GM19438 (cell line): Measurements from ENCODE around the gene SH3BGRL2.
"Not testable (repeated sequence)": the region's sequence is repeated elsewhere in the genome, so short reads cannot be mapped to it uniquely, and the experiment has no call there.

Experiments
- ATAC-seq: cut with Tn5 transposase; IDR thresholded peaks from one replicate; pipeline ENCODE4 v1.9.1; 2021; ENCODE audit warnings: low read depth; ENCODE audit not compliant: unreplicated experiment

Gene SH3BGRL2

GRCh38 chr6:79613912-79614311 is 17.2 kb upstream of the SH3BGRL2 start:
- no peak for ATAC-seq

DNA sequence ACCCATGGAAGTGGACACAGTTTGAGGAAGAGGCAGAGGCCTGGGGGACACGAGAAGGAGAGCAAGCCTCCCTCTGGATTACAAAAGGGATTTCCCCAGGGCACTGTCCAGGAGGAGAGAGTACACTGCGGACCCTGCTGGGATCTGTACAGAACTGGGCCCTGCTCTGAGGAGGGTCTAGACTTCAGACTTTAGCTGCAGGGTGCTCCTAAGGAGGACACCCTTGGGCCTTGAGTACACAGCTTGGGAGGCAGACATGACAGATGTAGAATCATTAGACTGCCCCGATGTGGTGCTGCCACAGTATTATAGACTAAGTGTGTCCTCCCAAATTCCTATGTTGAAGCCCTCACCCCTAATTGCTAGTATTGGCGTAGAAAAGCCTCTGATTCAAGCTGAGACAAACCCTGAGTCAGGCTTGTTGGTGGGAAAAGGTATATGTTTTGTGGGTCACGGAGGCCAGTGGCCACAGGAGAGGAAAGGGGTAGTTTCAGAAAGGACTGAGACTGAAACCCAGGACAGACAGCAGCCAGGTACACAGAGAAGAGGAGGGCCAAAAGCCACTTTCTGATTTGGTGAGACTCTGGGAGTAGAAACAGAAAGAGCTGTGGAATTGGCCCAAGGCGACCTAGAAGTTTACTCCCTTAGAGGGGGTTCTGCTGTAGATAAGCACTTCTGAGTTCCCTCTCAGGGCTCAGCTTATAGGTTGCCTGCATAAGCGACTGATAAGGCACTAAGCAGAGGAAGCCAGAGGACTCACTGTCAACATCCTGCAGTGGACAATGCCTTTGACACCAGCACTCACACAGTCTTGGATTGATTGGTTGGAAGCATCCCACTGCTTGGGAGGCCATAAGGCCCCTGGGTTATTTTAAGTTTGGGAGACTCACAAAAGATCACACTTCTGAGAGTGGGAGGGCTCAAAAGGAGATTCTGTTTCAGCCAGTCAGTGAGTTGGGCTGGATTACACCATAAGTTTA is 16.5 kb upstream of the SH3BGRL2 start:
- peak; percentile 63 for ATAC-seq

DNA sequence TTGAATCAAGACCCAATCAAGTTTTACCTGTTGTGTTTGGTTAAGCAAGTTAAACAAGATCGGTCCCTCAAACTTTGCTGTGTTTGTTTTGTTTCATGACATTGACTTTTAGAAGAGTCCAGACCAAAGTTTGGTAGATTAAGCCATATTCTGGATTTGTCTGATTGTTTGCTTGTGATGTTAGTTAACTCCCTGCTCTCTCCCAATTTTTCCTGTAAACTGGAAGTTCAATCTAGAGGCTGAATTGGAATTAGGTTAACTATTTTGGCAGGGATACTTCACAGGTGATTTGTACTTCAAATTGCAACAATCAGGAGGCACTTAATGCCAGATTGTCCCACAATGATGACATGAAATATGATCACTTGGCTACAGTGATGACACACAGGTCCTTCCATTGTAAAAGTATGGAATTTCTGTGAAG is 13.6 kb upstream of the SH3BGRL2 start:
- no peak for ATAC-seq

- ATAC-seq: not testable (repeated sequence)
These were observed 12.7 kb upstream of the SH3BGRL2 start for GRCh38 chr6:79618425-79618824.

GRCh38 chr6:79621579-79621978 is 9.6 kb upstream of the SH3BGRL2 start:
- no peak for ATAC-seq

DNA sequence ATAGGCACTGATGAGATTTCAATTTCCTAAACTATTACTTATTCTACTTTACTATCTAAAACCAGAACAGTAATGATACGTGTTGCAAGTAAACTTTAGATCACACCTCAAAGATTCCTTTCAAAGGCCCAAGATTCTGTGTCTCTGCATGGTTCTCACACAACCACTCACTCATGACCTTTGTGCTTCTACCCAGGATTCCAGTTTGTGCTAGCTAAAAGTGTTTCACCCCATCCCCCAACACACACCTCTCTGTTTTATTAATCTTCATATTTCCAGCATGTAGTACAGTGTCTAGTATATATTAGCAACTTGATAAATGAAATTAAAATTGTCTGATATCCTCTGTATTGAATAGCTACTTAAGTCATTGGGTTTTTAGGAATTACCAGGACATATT is 8.8 kb upstream of the SH3BGRL2 start:
- no peak for ATAC-seq

DNA sequence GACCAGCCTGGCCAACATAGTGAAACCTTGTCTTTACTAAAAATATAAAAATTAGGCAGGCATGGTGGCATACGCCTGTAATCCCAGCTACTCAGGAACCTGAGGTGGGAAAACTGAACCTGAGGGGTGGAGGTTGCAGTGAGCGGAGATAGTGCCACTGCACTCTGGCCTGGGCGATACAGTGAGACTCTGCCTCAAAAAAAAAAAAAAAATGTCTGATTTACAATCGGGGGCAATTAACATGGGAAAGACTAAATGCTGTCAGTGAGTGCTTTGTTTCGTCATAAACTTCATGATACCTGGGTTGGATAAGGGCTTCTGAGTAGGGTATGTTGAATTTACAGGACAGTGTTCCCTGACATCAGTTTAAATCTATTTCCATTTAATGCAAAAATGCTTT is 8.0 kb upstream of the SH3BGRL2 start:
- no peak for ATAC-seq

- ATAC-seq: no peak
These were observed 5.4 kb upstream of the SH3BGRL2 start for GRCh38 chr6:79625746-79626145.

- ATAC-seq: no peak
These were observed 4.3 kb upstream of the SH3BGRL2 start for GRCh38 chr6:79626811-79627210.

- no peak for ATAC-seq
These were observed 3.7 kb upstream of the SH3BGRL2 start for GRCh38 chr6:79627422-79627821.

GRCh38 chr6:79628466-79629288 is 2.5 kb upstream of the SH3BGRL2 start:
- ATAC-seq: no peak

DNA sequence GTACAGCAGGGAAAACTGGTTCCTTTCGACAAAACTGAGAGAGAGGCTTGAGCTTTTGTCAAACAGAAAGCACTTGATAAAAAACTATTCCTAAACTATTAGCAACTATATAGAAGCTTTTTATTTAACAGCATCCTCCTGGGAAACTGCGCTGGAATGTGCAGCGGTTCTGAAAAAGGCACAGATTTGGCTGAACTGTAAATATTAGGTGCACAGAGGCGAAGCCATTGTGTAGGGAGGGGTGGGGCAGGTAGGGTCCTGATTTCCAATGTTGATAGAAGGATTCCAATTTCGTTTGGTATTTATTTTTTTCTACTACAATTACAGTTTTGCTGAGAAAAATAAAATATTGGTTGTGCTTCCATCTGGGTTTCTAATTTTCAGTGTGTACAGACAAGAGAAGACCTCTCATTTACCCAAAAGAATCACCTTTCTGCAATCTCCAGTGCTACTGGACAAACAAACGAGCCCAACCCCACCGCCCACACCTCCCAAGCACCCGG is 698 bp upstream of the SH3BGRL2 start:
- ATAC-seq: no peak

DNA sequence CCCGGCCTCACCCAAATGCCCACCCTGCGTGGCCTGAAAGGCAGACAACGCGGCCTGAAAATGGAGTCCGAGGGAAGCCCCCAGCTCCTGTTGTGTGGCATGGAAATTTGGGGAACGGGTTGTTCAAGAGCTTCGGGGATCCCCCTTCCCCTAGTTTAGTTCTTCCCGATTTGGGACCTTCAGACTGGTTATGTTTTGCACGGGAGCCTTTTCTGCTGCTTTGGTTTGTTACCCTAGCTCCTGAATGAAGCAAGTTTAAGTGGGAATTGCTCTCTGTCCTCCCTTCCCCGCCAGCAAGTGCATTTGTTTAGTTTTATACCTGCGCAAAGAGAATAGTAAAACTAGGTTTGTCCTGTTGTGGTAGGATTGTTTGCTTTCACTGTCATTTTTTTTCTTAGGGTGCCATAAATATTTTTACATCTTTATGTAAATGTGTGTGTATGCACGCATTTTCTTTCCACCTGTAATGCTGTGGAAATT is 604 bp downstream of the SH3BGRL2 start:
- no peak for ATAC-seq

GRCh38 chr6:79632580-79632979 is 1.5 kb downstream of the SH3BGRL2 start:
- no peak for ATAC-seq

GRCh38 chr6:79634491-79635231 is 3.5 kb downstream of the SH3BGRL2 start:
- no peak for ATAC-seq

- ATAC-seq: no peak
These were observed 4.1 kb downstream of the SH3BGRL2 start for GRCh38 chr6:79635232-79635543.

- ATAC-seq: no peak
These were observed 5.5 kb downstream of the SH3BGRL2 start for GRCh38 chr6:79636673-79637072.

DNA sequence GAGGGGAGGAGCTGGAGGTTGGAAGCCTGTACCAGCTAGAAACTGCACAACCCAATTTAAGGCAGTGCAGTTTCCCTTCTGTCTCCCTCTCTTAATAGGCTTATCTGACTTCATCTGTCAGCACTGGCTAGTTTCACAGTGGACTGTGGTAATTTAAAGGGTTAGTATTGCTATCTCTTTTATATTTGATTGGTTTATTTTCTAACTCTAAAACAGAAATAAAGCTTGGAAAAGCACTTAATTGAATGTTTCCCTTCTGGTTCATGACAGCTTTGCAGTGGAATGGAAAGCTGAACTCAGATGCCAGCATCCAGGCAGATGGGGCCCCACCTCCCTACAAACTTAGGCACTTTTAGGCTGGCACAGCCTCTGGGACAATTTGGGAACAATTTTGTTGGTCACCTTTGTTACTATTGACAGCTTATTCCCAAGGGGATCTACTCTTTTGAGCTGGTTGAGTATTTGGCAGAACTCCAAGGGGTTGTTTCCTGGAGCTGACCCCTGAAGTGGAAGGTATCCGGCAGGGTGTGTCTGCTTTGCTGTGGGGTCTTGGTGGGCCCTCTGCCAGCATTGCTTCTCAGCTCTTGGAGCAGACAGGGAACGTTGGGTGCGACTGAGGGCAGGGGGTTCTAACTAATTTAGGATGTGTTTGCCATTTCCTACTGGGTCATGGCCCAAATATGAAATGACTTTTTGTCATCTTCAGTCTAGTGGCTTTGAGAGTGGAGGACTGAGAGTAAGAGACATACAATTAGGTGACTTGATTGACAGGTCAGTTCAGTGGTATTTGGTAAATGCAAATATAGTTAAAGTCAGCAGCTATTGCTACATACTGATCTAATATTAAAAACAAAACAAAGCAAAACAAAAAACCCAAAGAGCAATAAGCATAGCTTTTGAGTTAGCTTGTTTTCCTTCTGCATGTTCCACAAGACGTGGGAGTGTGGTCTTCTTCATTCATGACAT is 9.3 kb downstream of the SH3BGRL2 start:
- ATAC-seq: no peak

GRCh38 chr6:79646006-79646405 is 14.9 kb downstream of the SH3BGRL2 start:
- ATAC-seq: no peak
